ENCODE measurements around the gene TGFBR2. TPM values are rescaled to one million over a fixed set of nuclear protein-coding genes. Genes with fewer than 3 reads are reported as not detected.

Gene TGFBR2
- total RNA-seq, 1 donor from 2014 or later, result 39.9 TPM

DNA sequence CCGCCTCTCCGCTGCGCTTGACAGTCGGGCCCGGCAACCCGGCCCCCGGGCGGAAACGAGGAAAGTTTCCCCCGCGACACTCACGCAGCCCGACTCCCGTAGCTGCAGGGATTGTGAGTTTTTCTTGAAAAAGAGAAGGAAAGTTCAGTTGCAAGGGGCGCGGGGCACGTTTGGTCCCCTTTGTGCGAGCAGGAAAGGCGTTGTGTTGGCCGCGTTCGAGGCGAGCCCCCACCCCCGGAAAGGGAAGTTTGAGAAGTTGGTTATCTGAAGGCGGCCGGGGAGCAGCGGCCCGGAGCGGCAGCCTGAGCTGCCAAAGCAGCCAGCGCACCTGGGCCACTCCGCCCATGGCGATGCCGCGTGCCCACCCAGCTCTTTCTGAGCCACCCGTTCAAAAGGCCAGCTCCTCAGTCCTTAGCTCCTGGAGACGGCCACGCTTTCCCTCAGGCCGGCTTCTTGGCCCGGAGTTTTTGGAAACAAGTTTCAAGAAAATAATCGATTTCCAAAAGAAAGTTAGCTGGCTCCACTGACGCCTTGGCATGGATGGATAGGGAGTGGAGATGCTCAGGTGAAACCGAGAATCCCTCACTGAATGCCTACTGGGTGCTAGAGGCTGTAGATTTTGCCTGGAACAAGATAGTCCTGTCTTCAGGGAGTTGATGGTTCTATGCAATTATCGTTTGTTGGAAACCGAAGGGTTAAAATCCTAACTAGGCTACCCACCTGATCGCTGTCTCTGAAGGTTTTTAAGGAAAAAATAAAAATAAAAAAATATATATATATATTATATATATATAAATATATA lies 832 bp downstream of the TGFBR2 start:
- DNase-seq (ENCODE audit: low read depth), result no peak
- peak overlapping the region; percentile 97 for H3K4me3 Mint-ChIP-seq (ENCODE audit: unreplicated experiment)
- Histone ChIP-seq H3K4me1 (ENCODE audit: insufficient read depth, low read length) (peaks cover 21% of the 10 kb centered on the region), H3K27me3 (ENCODE audit: insufficient read depth, low read length) (no peaks in the 10 kb centered on the region), H4K20me1 (ENCODE audit: insufficient read depth, low read length) (peaks cover 35% of the 10 kb centered on the region), H3K27ac (ENCODE audit: low read depth, low read length) (peak overlapping the region; percentile 95), H3K79me2 (ENCODE audit: insufficient read depth, low read length) (peaks cover 57% of the 10 kb centered on the region), H3K4me2 (ENCODE audit: low read length) (peak overlapping the region; percentile 94), H3K9ac (ENCODE audit: low read length) (peak overlapping the region; percentile 95), H3K36me3 (ENCODE audit: insufficient read depth, low read length) (no peaks in the 10 kb centered on the region), H3K4me3 (ENCODE audit: insufficient read depth, low read depth, low read length) (peak overlapping the region; percentile 98), H2AFZ (ENCODE audit: low read depth, low read length) (peak overlapping the region; percentile 70), H3K9me3 (ENCODE audit: insufficient read depth, low read depth, low read length) (no peaks in the 10 kb centered on the region)
- TF ChIP-seq, protein P1, sequence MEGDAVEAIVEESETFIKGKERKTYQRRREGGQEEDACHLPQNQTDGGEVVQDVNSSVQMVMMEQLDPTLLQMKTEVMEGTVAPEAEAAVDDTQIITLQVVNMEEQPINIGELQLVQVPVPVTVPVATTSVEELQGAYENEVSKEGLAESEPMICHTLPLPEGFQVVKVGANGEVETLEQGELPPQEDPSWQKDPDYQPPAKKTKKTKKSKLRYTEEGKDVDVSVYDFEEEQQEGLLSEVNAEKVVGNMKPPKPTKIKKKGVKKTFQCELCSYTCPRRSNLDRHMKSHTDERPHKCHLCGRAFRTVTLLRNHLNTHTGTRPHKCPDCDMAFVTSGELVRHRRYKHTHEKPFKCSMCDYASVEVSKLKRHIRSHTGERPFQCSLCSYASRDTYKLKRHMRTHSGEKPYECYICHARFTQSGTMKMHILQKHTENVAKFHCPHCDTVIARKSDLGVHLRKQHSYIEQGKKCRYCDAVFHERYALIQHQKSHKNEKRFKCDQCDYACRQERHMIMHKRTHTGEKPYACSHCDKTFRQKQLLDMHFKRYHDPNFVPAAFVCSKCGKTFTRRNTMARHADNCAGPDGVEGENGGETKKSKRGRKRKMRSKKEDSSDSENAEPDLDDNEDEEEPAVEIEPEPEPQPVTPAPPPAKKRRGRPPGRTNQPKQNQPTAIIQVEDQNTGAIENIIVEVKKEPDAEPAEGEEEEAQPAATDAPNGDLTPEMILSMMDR (IDR thresholded peaks at IDR 0.05; ENCODE audit: insufficient read depth, low read depth, low read length), result no peak
- TF ChIP-seq EZH2 (IDR thresholded peaks at IDR 0.05; ENCODE audit: insufficient read depth, low read length), result no peak
- H3K36me3 Mint-ChIP-seq (ENCODE audit: low read depth, unreplicated experiment), result no peaks in the 10 kb centered on the region
- FAIRE-seq, result no peak
- H3K27me3 Mint-ChIP-seq (ENCODE audit: low read depth, unreplicated experiment), result no peaks in the 10 kb centered on the region
- peaks cover 47% of the 10 kb centered on the region for H3K4me1 Mint-ChIP-seq (ENCODE audit: low read depth, unreplicated experiment)
- H3K9me3 Mint-ChIP-seq (ENCODE audit: unreplicated experiment), result no peaks in the 10 kb centered on the region
- H3K27ac Mint-ChIP-seq (ENCODE audit: unreplicated experiment), result peak overlapping the region; percentile 86

DNA sequence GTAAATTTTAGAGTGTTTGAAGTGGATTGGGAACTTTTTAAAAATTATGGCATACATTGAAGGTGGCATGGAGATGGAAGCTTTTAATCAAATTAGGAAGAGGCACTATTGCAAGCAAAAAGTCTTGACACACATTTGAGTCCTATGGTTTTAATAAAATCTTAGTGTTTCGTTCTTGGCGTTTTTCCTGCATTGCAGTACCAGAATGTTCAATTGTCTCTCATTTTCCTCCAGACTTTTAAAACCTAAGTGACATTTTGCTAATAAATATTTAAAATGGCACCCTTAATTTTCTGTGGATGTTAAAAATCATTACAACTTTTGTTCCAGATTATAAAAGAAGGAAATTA lies 2.2 kb downstream of the TGFBR2 start:
- H3K9me3 Mint-ChIP-seq (ENCODE audit: unreplicated experiment), result no peaks in the 10 kb centered on the region
- peak; percentile 29 for FAIRE-seq
- H3K9me3 ChIP-seq (ENCODE audit: insufficient read depth, low read depth, low read length), result no peaks in the 10 kb centered on the region
- no peaks in the 10 kb centered on the region for H3K27me3 Mint-ChIP-seq (ENCODE audit: low read depth, unreplicated experiment)
- peaks cover 48% of the 10 kb centered on the region for H4K20me1 ChIP-seq (ENCODE audit: insufficient read depth, low read length)
- no peaks in the 10 kb centered on the region for H3K36me3 ChIP-seq (ENCODE audit: insufficient read depth, low read length)
- peaks cover 27% of the 10 kb centered on the region for H3K4me1 ChIP-seq (ENCODE audit: insufficient read depth, low read length)
- no peak overlapping the region for H2AFZ ChIP-seq (ENCODE audit: low read depth, low read length)
- peak overlapping the region; percentile 84 for H3K4me2 ChIP-seq (ENCODE audit: low read length)
- no peak for DNase-seq (ENCODE audit: low read depth)
- no peaks in the 10 kb centered on the region for H3K27me3 ChIP-seq (ENCODE audit: insufficient read depth, low read length)
- H3K27ac Mint-ChIP-seq (ENCODE audit: unreplicated experiment), result no peak overlapping the region
- peak overlapping the region; percentile 61 for H3K4me3 ChIP-seq (ENCODE audit: insufficient read depth, low read depth, low read length)
- H3K27ac ChIP-seq (ENCODE audit: low read depth, low read length), result no peak overlapping the region
- H3K4me1 Mint-ChIP-seq (ENCODE audit: low read depth, unreplicated experiment), result peaks cover 60% of the 10 kb centered on the region
- no peak for TF ChIP-seq EZH2 (IDR thresholded peaks at IDR 0.05; ENCODE audit: insufficient read depth, low read length)
- TF ChIP-seq, protein P1 (IDR thresholded peaks at IDR 0.05; ENCODE audit: insufficient read depth, low read depth, low read length), result no peak
- peak overlapping the region; percentile 78 for H3K4me3 Mint-ChIP-seq (ENCODE audit: unreplicated experiment)
- no peaks in the 10 kb centered on the region for H3K36me3 Mint-ChIP-seq (ENCODE audit: low read depth, unreplicated experiment)
- peak overlapping the region; percentile 32 for H3K9ac ChIP-seq (ENCODE audit: low read length)
- H3K79me2 ChIP-seq (ENCODE audit: insufficient read depth, low read length), result peaks cover 70% of the 10 kb centered on the region
